Measurements from ENCODE around the gene GIT2. TPM values are rescaled to one million over a fixed set of nuclear protein-coding genes. Genes with fewer than 3 reads are reported as not detected.

Gene GIT2
- total and polyA plus RNA-seq, 10 of the 15 experiments (the other 5 are each of a cell fraction or from before 2014, with no cell fraction given) = 9.1 to 49.9 (median 43.9) TPM

GRCh38 chr12:109995686-109996482, at the start of gene GIT2 (continued):
- TF ChIP-seq PBX3 (IDR thresholded peaks at IDR 0.05; ENCODE audit: insufficient replicate concordance, low read depth, low read length) (no peak), SUPT20H (IDR thresholded peaks at IDR 0.05; ENCODE audit: borderline replicate concordance, control insufficient read depth, low read depth, low read length) (no peak), BRCA1 (IDR thresholded peaks at IDR 0.05; ENCODE audit: low read depth, low read length) (no peak), MTA3 (IDR thresholded peaks at IDR 0.05; ENCODE audit: borderline replicate concordance, low read length) (no peak; the same call in 1 of the 2 replicates), STAT3 (IDR thresholded peaks at IDR 0.05; ENCODE audit: low read depth, low read length) (no peak), SMC3 (IDR thresholded peaks at IDR 0.05; ENCODE audit: borderline replicate concordance, low read length) (no peak), MYC (IDR thresholded peaks at IDR 0.05; ENCODE audit: insufficient read depth, insufficient read length, insufficient replicate concordance, low read length, severe bottlenecking) (no peak), ZNF217 (IDR thresholded peaks at IDR 0.05) (no peak), NR2F1 (conservative IDR thresholded peaks at IDR 0.05) (peak; percentile 60), ATF2 (IDR thresholded peaks at IDR 0.05; ENCODE audit: low read length) (no peak), SP1 (IDR thresholded peaks at IDR 0.05; ENCODE audit: low read depth, low read length) (peak; percentile 52), ZSCAN29 (IDR thresholded peaks at IDR 0.05) (no peak), EGR1 (IDR thresholded peaks at IDR 0.05; ENCODE audit: borderline replicate concordance in 1 of 2, low read depth in 2 of 2, low read length in 2 of 2) (peak in 1 of 2 experiments; percentile 39; a peak in 1 of 3 replicates), TBL1XR1 (IDR thresholded peaks at IDR 0.05; ENCODE audit: low read depth, low read length) (no peak; the same call in 1 of the 2 replicates), PKNOX1 (IDR thresholded peaks at IDR 0.05) (peak; percentile 43; the same call in 1 of the 2 replicates), USF1 (IDR thresholded peaks at IDR 0.05; ENCODE audit: borderline replicate concordance, extremely low read length, insufficient read depth, low read depth, low read length) (peak; percentile 92), NFYB (IDR thresholded peaks at IDR 0.05; ENCODE audit: insufficient read depth, low read depth, low read length) (no peak)
- TF ChIP-seq, protein P1, sequence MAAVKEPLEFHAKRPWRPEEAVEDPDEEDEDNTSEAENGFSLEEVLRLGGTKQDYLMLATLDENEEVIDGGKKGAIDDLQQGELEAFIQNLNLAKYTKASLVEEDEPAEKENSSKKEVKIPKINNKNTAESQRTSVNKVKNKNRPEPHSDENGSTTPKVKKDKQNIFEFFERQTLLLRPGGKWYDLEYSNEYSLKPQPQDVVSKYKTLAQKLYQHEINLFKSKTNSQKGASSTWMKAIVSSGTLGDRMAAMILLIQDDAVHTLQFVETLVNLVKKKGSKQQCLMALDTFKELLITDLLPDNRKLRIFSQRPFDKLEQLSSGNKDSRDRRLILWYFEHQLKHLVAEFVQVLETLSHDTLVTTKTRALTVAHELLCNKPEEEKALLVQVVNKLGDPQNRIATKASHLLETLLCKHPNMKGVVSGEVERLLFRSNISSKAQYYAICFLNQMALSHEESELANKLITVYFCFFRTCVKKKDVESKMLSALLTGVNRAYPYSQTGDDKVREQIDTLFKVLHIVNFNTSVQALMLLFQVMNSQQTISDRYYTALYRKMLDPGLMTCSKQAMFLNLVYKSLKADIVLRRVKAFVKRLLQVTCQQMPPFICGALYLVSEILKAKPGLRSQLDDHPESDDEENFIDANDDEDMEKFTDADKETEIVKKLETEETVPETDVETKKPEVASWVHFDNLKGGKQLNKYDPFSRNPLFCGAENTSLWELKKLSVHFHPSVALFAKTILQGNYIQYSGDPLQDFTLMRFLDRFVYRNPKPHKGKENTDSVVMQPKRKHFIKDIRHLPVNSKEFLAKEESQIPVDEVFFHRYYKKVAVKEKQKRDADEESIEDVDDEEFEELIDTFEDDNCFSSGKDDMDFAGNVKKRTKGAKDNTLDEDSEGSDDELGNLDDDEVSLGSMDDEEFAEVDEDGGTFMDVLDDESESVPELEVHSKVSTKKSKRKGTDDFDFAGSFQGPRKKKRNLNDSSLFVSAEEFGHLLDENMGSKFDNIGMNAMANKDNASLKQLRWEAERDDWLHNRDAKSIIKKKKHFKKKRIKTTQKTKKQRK (IDR thresholded peaks at IDR 0.05; ENCODE audit: low read depth, low read length) = no peak
